ENCODE measurements around the gene DDOST.

DDOST gene

GRCh38 chr1:20602851-20603450 is 58.2 kb downstream of the DDOST start:
- H3K4me1 ChIP-seq, result no peaks in the 10 kb centered on the region
- H3K27me3 ChIP-seq, result peaks cover 0 to 12% of the 10 kb centered on the region in 2 donors
- TF ChIP-seq CTCF (IDR thresholded peaks at IDR 0.05), result no peak
- intact Hi-C loops (cut with DNase I; ENCODE audit: low total_unique reads), result no loop called here
- H3K4me3 ChIP-seq, result no peak overlapping the region
- no peaks in the 10 kb centered on the region for H3K36me3 ChIP-seq
- no peak for DNase-seq
- H3K9me3 ChIP-seq, result no peaks in the 10 kb centered on the region
- H3K27ac ChIP-seq, result no peak overlapping the region
